Measurements from ENCODE around the gene SEM1.
"Not testable (repeated sequence)": the region's sequence is repeated elsewhere in the genome, so short reads cannot be mapped to it uniquely, and the experiment has no call there.

Gene SEM1

DNA sequence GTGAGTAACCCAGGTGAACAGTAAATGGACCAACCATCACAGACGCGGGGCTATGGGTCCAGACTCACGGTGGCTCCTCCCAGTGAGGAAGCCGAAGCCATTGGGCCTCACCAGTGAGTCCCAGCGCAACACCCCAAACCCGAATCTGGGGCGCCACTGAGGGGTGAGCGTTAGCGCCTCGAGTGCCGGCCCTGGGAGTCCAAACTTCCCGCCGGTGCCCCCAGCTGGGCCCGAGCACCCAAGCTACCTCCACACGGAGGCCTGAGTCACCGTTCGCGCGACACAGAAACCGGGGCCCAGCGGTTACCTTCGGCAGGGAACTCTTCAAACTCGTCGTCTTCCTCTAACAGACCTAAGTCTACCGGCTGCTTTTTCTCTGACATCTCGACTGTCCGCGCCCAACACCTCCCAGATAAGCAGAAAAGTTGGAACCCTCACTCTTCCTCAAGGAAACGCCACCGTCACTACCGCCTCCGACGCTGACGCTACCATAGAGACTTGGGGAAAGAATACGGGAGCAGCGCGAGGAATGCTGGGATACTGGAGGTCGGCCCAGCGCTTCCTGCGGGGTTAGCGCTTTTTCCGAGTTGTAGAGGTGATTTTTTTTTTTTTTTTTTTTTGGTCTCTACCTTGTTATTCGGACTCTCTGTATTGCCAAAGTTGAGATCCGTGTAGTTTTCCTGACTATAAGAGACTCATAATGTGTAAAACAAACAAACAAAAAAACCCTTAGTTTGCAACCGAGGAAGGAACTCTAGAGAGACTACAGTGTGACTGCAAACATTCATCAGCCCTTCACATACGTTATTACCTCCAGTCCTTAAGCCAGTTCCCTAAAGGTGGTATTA is at the start of gene SEM1:
TSS of gene SEM1 (minus strand) at position 466 of the 848 bp plus-strand sequence. CDS start at position 383, 83 bp downstream.
- peak; percentile 66 for DNase-seq

DNA sequence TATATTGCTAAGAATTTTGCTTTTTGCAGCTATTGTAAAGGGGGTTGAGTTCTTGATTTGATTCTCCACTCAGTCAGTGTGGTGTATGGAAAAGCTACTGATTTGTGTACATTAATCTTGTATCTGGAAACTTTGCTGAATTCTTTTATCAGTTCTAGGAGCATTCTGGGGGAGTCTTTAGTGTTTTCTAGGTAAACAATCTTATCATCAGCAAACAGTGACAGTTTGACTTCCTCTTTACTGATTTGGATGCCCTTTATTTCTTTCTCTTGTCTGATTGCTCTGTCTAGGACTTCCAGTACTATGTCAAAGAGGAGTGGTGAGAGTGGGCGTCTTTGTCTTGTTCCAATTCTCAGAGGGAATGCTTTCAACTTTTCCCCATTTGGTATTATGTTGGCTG is 48.2 kb upstream of the SEM1 start:
- not testable (repeated sequence) for DNase-seq

DNA sequence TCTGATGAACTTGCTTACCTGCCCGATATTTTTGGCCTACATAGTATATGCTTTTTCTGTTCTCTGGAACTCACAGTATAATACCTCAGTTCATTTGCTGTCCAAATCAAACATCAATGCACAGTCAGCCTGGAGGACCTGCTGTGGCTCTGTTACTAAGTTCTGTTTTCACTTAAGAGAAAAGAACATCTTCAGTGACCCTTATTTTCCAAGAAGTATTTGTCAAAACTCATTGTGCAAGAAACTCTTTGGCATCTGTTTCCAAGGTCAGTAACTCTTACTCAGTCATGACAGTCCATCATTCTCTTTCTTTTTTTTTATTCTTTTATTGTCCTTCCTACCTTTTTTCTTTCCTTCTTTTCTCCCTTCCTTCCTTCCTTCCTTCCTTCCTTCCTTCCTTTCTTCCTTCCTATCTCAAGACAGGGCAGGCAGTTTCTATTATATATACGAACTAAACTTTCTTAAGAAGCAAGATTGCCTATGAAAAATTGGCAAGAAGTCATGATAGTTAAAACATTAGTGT is 37.8 kb upstream of the SEM1 start:
- no peak for DNase-seq

DNA sequence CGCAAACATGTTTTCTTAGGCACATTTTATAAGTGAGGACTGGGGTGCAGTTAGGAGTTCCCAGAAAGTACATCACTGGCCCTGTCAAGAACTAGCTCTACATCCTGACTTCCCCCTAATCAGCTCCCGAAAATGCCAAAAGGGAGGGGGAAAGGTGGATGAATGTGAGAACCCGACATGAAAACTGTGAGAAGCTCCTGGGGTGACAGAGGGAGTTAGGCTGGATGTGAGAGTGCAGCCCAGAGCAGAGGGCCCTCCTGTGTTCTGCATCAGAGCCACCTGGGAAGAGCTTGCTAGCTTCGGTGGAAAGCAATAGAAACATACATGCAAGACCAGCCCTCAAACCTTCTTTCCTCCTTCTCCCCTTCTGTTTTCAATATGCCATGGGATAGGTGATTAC is 30.5 kb upstream of the SEM1 start:
- no peak for DNase-seq

DNA sequence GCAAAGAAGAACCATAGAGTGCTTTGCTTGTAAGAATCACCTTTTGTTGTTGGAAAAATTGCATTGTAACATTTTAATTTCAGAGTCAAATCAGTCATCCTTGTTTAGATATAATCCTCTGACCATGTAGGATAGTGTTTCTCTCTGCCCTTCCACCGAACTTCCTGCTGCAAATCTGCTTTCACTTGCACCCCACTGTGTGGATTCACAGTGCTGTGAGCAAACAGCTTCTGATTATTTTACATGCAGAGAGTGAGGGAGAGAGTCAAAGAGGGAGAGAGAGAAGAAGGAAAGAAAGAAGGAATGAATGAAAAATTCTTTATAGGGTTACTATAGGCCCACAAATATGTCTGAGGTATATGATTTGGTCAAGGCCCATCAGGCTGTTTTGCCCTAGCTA is 30.0 kb upstream of the SEM1 start:
- no peak for DNase-seq

DNA sequence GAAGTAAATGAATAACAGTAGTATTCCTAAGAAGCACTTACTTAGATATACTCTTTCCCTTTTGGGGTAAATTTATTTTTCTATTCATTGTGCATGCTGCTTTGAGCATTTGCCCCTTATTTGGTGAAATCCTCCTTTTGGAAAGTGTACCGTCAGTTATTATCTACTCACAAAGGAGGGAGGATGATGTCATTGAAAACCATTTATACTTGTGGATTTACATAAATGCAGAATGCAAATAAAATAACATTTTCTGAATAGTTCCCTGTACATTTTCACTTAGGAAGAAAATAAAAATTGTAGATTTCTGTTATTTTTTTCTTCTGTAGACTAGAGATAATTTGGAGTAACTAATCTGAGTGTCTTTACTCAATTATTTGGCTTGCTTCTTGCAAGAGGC is 29.5 kb upstream of the SEM1 start:
- DNase-seq, result no peak

DNA sequence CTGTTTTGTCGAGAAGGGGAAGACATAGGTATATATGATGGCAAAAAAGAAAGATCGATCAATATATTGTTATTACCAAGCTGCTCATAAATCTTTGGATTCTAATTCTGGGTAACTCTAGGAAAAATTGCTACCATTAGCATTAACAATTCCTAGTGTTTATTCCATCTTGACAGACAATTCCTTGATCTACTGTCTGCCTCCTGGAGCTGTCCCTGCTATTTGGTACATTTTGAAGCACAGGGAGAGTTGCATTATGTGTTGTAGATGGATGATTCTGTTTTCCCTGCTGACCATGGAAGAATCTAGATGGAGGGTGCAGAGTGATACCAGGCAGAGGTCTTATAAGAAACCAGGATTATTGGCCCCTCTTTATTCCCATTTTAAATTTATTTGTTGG is 29.1 kb upstream of the SEM1 start:
- no peak for DNase-seq

DNA sequence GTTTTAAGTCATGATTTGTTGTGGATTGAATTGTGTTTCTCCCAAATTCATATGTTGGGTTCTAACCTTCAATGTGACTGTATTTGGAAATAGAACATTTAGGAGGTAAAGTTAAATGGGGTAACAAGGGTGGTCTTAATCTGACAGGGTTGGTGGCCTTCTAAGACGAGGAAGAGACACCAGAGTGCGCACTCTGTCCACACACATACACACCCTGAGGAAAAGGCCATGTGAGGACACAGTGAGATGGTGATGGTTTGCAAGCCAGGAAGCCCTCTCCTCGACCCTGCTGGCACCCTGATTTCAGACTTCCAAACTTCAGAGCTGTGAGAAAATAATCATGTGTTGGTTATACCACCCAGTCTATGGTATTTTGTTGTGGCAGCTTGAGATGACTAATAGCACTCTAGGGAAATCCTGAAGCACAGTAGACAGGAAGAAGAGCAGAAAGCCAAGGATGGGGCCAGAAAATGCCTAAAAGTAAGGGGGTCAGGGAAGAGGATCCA is 28.0 kb upstream of the SEM1 start:
- no peak for DNase-seq

DNA sequence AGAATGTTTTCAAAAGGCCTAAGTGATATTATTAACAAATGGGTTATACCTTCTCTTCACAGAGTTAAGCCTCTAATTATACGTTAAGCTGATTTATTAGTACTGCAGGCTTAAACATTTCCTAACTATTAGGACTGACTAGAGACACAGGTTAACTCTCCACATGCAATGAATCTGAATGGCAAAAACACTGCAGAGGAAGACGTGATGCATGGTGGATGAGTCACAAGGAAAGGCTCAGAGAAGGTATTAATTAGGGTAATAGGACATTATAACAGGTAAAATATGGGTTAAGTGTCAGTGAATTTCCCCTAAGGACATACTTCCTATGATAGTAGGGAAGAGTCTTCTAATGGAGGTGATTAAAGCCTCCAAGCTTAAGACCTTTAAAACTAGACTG is 24.7 kb upstream of the SEM1 start:
- DNase-seq, result no peak

DNA sequence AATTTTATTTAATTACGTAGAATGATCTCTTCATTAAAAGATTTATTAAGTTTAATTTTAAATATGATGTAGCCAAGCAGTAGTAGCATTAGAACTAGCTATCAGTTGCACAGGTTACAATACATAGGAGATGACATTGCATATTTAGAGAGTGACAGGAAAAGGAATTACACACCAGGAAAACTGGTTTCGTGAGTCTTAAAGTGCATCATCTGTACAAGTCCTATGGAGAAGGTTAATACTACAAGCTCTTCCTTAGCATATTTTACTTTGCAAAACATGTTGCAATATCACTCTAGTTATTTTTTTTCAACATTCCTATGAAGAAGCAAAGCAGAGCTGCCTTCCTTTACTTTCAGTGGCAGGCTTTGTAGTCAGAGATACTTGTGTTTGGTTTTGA is 20.2 kb upstream of the SEM1 start:
- DNase-seq, result no peak

DNA sequence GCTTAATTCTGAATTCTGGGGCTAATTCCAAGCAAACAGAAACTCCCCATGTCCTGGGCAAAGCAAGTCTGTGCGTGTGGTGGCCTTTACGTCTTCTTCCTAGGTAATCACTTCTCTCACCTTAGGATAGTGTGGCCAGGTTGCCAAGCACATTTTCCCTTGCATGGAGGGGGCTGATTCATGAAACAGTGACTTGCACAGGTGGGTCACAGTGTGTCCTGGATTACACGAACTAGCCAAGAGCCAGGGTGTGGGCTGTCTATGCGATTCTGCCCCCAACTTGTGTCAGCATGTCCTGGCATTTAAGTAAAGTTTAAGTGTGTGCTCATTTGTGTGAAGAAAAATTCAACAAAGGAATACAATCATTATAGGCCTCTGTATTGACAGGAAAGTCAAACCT is 18.5 kb upstream of the SEM1 start:
- DNase-seq, result no peak

DNA sequence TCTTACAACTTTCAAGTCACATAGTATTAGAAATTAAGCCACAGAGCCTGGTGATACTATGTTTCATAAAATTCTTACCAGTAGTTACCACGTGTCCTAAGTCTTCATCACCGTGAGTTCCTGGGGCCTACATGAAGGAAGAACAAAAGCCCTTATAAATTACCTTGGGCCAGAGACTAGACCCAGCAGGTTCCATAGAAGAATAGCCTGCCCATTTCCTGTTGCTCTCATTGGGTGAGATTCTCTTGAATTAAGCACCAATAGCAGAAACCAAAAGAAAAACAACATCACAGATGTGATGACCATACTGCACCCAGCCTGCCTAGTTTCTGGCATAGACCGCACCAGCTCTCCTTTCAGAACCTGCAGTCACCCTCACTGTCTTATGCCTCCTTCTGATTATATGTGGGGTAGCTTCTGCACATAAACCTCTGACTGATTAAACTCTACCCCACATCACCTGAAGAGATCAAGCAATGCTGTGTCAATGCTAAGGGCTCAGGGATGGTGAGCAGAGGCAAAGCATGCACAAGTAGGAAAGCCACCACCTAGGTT is 18.0 kb upstream of the SEM1 start:
- DNase-seq, result no peak

DNA sequence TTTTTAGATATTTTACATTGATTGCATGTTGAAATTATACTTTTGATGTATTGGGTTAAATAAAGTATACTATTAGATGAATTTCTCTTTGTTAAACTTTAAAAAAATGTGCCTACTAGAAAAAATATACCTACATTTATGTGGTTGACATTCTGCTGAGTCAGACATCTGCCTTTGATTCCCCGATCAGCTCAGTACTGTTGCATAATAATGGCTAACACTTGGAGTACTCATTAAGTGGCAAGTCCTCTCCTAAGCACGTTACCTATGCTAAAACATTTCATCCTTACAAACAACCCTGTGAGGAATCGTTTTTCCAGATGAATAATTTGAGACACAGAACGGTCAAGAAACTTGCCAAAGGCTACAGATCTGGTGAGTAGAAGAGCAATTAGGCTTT is 14.0 kb upstream of the SEM1 start:
- DNase-seq, result no peak

DNA sequence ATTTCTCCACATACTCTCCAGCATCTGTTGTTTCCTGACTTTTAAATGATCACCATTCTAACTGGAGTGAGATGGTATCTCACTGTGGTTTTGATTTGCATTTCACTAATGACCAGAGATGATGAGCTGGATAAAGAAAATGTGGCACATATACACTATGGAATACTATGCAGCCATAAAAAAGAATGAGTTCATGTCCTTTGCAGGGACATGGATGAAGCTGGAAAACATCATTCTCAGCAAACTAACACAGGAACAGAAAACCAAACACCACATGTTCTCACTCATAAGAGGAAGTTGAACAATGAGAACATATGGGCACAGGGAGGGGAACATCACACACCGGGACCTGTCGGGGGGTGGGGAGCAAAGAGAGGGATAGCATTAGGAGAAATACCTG is 13.3 kb upstream of the SEM1 start:
- DNase-seq, result not testable (repeated sequence)

DNA sequence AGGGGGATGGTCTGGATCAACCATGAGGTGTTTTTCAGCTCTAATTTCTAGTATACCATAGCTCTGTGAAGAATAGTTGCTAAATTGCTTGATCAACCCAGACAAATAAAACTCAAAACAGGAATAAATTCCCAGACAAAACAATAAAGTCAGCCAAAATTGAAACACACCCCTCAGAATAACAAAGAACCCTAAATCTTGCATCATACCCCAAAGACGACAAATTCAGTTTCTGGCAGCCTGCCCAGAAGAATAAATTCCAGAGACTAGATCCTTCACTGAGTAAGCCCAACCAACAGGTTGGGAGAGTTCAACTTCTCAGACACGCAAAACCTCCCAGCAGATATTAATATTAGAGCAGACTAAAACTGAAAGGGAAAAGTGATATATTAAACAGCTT is 11.2 kb upstream of the SEM1 start:
- no peak for DNase-seq

DNA sequence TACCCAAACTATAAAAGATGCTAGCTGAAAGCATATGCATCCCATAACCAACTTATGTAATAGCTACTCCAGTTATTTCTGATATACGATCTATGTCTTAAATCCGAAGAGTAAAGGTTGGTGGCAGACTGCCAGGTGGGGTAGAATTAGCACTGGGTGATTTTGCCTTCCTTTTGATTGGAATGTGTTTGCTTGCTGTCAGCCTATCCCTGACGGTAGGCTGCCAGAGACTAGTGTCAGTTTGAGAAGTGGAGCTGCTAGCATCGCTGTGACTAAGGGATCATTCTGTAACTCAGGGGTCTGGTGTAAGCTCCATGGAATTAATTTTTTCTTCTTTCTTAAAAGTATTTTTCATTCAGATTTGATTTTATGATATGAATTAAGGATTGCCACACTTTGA is 9.5 kb upstream of the SEM1 start:
- DNase-seq, result no peak

DNA sequence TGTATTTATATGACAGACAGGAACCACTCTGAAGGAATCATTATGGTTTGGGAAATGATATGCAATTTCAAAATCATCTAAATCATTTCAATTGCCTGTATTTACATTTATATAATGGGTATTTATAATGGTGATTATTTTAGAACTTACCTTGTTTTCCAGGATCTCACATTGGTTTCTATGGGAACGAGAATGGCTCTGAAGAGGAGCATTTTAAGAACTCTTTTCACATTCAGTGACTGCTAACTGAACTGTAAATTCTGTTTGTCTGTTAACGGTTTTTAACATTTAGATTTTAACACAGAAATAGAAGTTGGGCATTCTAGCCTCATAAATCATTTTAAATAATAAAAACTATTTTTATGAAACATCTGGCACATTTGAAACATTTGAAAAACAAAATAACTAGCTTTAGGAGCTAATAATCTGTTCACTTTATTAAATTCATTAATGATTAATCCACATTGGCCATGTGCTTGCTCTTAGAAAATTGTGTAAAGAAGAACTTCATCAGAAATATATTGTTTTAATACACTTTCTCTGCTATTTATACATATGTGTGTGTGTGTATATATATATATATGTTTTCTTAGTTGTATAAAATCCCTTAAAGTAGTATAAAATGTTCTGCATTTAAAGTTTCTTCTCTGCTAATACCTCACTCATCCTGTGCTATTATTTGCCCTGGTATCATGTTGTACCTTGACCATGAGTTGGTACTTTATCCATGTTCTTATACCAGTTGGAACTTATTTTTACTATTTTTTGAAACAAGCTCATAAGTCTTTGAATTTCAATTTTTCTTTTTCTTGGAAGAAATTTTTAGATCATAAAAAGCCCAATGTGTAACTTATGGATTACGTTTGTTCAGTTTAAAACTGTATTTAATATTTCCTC is 8.7 kb upstream of the SEM1 start:
- DNase-seq, result no peak

DNA sequence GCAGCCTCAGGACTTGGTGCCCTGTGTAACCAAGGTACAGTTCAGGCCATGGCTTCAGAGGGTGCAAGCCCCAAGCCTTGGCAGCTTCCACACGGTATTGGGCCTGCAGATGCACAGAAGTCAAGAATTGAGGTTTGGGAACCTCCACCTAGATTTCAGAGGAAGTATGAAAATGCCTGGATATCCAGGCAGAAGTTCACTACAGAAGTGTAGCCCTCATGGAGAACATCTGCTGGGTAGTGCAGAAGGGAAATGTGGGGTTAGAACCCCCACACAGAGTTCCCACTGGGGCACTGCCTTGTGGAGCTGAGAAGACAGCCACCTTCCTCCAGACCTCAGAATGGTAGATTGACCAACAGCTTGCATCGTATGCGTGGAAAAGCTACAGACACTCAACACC is 3.4 kb upstream of the SEM1 start:
- DNase-seq, result no peak

DNA sequence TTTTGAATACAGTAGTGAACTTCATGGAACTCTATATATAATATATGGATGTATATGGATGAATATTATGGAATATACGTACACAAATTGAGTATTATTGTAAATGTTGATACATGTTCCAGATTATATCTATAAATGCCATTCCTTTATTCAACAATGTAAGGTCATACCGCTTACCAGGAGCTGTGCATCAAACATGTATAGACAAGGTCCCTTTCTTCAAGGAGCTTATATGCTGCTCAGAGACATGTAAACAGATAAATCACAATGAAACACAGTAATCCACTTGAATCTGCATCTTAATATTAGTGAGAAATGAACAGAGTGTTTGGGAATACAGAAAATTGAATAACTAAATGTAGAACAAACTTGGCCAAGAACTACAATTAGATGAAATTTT is 898 bp upstream of the SEM1 start:
- no peak for DNase-seq

DNA sequence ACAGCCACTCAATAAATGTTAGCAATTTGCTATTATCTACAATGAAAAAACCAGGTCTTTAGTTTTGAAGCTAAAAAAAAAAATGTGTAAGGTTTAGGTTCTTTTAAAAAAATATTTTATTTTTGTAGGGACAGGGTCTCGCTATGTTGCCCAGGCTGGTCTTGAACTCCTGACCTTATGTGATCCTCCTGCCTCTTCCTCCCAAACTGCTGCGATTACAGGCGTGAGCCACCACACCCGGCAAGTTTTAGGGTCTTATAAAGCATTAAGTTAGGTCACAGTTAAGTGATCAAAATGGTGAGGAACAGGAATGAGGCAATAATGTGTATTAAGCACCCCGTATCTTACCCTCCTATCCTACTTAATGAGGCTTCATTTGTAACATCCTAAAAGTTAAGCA is 774 bp downstream of the SEM1 start:
- DNase-seq, result no peak

DNA sequence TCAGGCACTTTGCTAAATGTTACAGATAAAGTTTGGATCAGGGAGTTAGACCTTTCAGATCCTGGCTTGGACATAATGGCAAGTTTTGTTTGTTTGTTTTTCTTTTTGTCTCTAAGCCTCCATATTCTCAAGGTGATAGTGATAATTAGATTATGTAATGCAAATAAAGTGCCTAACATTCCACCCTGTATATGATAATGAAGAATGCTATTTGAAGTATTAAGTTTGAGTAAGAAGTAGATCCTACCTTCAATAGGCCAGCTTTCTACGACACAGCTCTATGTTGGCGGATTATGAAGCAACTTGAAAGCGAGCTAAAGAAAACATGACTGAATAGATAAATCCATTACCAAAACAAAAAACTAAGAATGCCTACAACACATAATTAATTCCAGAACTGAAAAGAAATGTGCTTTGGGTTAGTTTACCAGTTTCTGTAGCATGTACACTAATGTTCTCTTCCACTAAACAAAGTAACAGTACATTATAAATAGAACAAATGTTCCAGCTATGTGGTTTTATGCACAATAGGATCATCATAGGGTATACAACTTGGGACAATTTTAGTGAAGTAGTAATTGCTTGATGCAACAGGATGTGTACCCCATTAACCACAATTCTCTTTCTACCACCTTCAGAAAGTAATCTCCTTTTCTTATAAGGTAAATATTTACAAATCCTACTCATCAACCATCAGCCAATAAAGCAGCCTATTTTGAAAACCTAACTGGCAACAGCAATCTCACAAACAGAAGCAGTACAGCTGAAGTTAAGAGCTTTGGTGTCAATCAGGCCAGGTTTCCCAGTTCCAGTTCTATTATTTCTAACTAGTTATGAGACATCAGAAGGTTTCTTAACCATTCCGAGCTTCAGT is 1.5 kb downstream of the SEM1 start:
- no peak for DNase-seq

DNA sequence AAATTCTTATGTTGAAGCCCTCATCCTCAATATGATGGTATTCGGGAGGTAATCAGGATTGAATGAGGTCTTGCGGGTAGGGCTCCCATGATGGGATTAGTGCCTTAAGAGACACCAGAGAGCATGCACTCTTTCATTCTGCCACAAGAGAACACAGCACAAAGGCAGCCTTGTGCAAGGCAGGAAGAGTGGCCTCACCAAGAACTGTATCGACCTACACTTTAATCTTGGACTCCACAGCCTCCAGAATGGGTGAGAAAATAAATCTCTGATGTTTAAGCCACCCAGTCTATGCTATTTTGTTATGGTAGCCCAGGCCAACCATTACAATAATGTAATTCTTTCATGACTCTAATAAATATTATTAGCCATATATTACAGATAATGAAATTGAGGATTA is 8.4 kb downstream of the SEM1 start:
- DNase-seq, result no peak
